GOT3 (cell line): ENCODE measurements around the gene MTIF3.
"Not testable (repeated sequence)": the region's sequence is repeated elsewhere in the genome, so short reads cannot be mapped to it uniquely, and the experiment has no call there.

ENCODE experiments used
- DNase-seq: peaks from one replicate; lab custom pipeline; 2025; ENCODE audit warnings: mixed read lengths; lab: John Stamatoyannopoulos, UW

The MTIF3 gene

GRCh38 chr13:27411341-27411740 lies 39.0 kb downstream of the MTIF3 start:
- DNase-seq: no peak

GRCh38 chr13:27409013-27409412 lies 41.4 kb downstream of the MTIF3 start:
- DNase-seq: no peak

GRCh38 chr13:27408074-27408473 lies 42.3 kb downstream of the MTIF3 start:
- no peak for DNase-seq

GRCh38 chr13:27406178-27406939 lies 44.0 kb downstream of the MTIF3 start:
- DNase-seq: no peak

GRCh38 chr13:27405546-27406134 lies 44.7 kb downstream of the MTIF3 start:
- no peak for DNase-seq

- DNase-seq: no peak
Observed at GRCh38 chr13:27404680-27405079, 45.7 kb downstream of the MTIF3 start.

- DNase-seq: no peak
Observed at GRCh38 chr13:27403727-27404385, 46.5 kb downstream of the MTIF3 start.

GRCh38 chr13:27403203-27403678 lies 47.1 kb downstream of the MTIF3 start:
- DNase-seq: no peak

GRCh38 chr13:27401210-27401609 lies 49.2 kb downstream of the MTIF3 start:
- no peak for DNase-seq

- DNase-seq: not testable (repeated sequence)
Observed at GRCh38 chr13:27400405-27400804, 50.0 kb downstream of the MTIF3 start.

- DNase-seq: no peak
Observed at GRCh38 chr13:27398360-27398759, 52.0 kb downstream of the MTIF3 start.

GRCh38 chr13:27396252-27396846 lies 54.0 kb downstream of the MTIF3 start:
- no peak for DNase-seq

- DNase-seq: no peak
Observed at GRCh38 chr13:27395007-27395510, 55.3 kb downstream of the MTIF3 start.

GRCh38 chr13:27393101-27393500 lies 57.3 kb downstream of the MTIF3 start:
- no peak for DNase-seq

- DNase-seq: no peak
Observed at GRCh38 chr13:27391471-27391870, 58.9 kb downstream of the MTIF3 start.

GRCh38 chr13:27389891-27390290 lies 60.5 kb downstream of the MTIF3 start:
- DNase-seq: no peak

- no peak for DNase-seq
Observed at GRCh38 chr13:27388241-27388640, 62.1 kb downstream of the MTIF3 start.
